HG03378 (cell line): Measurements from ENCODE around the gene MORC3.

ENCODE experiments used
- ATAC-seq: cut with Tn5 transposase; IDR thresholded peaks from one replicate; pipeline ENCODE4 v1.9.1; 2021; ENCODE audit warnings: mild to moderate bottlenecking, moderate library complexity; ENCODE audit not compliant: unreplicated experiment

The MORC3 gene

DNA sequence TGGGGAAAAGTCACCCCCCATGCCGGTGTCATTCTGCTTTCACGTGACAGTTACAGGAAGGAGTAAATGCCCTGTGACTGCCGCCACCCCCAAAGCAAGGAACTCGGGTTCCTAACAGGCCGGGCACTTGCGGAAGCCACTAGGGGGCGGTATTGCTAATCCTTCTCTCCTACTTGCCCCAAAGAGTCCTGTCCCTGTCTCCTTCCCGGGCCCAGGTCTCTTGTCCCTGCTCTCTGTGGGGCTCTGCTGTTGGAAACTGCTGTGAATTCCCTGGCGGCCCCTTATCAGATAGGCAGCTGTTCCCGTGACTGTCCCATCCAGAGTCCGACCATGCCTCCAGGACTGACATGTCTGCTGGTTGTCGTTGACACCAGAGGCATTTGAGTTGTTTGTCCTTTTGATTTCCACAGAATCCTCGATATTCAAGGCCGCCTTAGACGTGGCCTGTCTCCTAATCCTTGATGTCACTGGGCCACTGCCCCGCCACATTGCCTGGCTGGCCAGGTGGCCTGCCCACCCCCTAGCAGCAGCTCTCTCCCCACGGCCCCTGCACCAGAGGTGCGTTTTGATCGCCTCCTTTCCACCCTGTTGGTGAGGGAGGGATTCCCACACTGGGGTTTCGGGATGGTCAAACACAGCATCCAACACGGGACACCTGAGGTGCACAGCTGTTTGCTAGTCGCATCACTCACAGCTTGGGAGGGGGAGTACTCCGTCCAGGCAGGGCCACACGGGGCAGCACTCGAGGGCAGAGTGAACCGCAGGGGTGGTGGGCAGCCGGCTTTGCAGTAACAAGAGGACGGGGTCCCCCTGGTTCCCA lies 102.5 kb downstream of the MORC3 start:
- ATAC-seq: no peak

- ATAC-seq: no peak
Measured at GRCh38 chr21:36423771-36424433, 103.9 kb downstream of the MORC3 start.

GRCh38 chr21:36424592-36424991 lies 104.6 kb downstream of the MORC3 start:
- no peak for ATAC-seq

- ATAC-seq: no peak
Measured at GRCh38 chr21:36425286-36425685, 105.3 kb downstream of the MORC3 start.
